Stimulated activated CD4-positive, alpha-beta T cell treated with anti-CD3 and anti-CD28 coated beads, TNF-alpha, amount 100 ng/mL, for 48 hours (primary cell): ENCODE results near the gene NTM.

ENCODE experiments used
- DNase-seq, 3 donors: peaks; one replicate each; pipeline ENCODE4 v3.0.0-alpha.2; 2020; ENCODE audit warnings: low read depth in 3 of 3

The NTM gene

DNA sequence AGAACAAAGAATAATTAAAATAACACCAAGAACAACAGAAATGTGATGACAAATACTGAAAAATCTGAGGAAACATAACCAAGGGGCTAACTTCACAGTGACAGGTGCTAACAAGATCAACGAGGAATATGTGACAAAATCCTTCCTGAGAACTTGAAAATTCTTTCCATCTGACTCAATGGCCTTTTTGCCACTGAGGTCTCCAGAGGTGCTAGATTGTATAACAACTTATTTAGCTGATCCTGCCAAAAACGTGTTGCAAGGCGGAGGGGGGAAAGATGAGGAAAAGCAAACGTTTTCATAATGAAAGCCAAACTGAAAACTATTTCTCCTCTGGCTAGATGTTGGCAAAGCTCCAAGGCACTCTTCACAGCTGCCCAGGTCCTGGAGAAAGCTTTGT, 364.5 kb downstream of the NTM start:
- DNase-seq: no peak

- DNase-seq: no peak
These were observed 366.9 kb downstream of the NTM start for GRCh38 chr11:131737357-131737756.

GRCh38 chr11:131739243-131739882, 368.9 kb downstream of the NTM start:
- no peak for DNase-seq

DNA sequence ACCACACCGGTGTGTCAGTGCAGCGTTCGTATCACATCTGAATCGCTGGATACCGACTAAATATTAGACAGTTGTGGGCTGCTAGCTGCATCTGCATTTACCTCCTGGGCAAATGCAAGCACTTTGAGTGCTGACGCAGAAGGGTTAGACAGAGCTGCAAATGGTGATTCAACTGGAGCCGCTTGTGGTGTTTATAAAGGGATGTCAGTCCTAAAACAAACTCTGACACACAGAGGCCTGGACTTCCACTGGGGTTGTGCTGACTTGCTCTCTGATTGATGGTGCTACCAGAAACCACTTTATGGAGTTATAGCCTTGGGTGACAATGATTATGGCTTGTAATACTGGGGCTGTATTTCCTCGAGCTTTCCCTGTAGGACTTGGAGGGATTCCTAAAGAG, 374.4 kb downstream of the NTM start:
- no peak for DNase-seq

DNA sequence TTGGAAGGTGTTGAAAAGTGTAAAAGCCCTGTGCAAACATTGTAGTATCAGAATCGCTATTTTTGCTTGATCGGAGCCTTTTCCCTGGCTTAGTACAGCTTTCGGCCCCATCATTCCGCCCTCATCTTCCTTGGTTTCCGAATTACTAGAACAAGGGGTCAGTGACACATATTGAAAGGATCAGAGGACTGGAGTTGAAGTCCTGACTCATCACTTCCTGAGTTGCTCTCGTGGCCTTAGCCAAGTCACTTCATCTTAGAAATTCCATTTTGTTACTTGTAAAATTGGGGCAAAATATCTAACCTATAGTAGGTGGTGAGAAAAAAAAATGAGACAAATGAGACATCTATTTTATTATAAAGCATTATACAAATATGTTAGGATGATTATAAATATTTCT, 375.0 kb downstream of the NTM start:
- DNase-seq: no peak

DNA sequence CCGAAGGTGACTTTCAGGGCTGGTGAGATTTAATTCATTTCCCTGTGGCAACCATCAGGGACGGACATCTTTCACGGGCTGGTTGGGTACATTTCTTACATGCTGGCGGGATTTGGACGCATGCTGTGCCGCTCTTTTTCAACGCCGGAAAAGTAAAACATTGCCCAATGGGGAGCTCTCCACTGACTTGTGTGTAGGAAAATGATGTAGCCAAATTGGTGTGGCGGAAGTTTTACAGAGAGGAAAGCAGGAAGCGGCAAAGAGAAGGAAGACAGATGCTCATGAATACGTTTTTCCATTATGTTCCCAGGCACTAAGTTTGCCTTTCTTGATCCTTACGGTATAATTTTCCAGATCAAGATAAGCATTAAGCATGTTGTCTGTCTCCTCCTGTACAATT, 375.8 kb downstream of the NTM start:
- no peak for DNase-seq

- DNase-seq: peak in 2 of 3 donors; percentile 4 to 19
These were observed 378.0 kb downstream of the NTM start for GRCh38 chr11:131748151-131749050.

DNA sequence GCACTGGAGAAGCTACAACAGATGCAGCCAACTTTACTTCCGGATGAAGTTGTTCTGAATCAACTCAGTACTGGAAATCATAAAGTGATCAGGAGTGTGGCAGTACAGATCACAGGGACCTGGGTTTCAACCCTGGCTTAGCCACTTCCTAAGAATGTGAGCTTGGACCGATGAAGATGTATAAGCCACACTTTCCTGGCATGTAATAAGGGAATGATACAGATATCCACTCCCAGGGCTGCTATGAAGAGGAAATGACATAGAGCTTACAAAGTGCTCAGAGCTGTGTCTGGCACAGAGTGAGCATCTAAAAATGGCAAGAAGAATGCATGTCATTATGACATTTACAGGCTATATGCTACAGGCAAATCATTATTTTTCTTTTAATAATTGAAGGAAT, 378.7 kb downstream of the NTM start:
- no peak for DNase-seq

GRCh38 chr11:131750152-131750551, 379.7 kb downstream of the NTM start:
- no peak for DNase-seq

DNA sequence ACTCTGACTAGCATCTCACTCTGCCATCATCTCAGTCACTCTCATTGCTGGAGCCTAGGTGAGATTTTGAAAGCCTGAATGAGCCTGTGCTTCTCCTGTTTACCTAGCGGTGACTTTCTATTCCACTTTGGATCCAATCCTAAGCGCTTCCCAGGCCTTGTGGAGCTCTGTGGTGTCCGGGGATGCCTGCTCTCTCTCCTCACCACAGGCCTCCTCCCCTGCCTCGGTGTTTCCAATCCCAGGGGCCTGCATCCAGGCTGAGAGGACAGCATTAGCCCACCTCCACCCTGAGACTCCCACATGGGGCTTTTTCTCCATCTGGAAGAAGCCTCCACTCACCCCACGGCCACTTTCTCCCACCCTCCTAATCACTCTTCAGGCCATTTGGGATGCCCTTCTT, 380.3 kb downstream of the NTM start:
- no peak for DNase-seq

DNA sequence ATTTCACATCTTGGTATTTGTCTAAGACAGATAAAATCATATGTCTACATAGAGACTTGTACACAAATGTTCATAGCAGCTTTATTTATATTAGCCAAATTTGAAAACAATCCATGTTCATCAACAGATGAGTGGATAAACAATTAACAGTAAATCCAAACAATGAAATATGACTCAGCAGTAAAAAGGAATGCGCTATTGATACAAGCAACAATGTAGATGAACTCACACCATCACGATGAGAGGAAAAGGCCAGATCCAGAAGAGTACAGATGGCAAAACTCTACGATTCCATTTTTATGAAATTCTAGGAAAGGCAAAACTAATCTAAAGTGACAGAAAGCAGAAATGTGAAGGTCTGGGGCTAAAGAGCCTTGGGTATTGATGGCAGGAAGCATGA, 384.3 kb downstream of the NTM start:
- no peak for DNase-seq

DNA sequence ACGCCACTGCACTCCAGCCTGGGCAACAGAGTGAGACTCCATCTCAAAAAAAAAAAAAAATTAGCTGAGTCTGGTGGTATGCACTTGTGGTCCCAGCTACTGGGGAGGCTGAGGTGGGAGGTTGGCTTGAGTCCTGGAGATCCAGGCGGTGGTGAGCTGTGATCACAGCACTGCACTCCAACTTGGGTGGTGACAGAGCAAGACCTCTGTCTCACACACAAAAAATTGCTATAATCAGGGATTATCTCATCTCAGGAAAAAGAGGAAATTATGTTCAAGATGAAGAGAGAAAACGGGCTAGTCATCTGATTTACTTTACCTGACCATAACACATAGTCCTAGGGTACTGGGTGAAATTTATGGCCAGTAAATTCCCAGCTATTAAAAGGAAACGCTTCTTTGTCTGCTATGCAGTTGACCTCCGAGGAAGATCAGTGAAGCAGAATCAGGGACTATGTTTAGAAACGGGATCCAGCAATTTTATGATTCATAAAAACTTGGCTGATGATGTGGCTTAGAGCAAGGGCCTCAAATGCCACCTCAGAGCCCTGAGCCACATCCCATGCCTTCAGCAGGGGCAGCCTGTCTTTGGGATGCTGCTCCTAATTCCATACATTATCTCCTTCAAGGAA, 386.2 kb downstream of the NTM start:
- no peak for DNase-seq

DNA sequence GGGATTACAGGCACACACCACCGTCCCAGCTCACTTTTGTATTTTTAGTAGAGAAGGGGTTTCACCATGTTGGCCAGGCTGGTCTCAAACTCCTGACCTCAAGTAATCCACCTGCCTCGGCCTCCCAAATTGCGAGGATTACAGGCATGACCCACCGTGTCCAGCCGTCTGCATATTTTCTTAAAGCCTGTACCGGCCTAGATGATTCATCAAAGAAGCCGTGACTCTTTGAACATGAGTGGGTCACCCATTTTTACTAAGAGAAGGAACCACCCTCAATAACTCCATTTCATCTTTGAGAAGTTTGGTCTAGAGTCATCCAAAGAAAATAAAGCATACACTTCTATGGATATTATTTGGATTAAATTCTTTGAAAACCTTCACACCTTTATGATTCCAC, 388.3 kb downstream of the NTM start:
- no peak for DNase-seq

DNA sequence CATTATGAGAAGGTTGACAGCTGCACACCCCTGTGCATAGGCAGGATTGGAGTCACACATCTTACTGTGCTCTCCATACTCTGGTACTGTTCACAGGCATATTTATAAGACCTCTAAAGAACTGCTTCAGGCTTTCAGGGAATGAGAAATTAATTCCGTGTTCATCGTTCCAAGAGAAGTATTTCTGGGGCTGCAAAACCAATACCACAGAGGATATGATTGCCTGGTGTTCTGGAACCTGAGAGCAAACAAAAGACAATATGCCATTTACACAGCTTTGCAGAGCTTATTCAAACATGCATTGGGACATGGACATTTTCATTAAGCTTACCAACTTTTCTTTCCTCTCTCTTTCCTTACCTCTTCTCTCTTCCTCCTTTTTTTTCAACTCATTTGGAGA, 388.7 kb downstream of the NTM start:
- no peak for DNase-seq

- DNase-seq: no peak
These were observed 390.0 kb downstream of the NTM start for GRCh38 chr11:131760091-131761061.

GRCh38 chr11:131762346-131763110, 392.1 kb downstream of the NTM start:
- DNase-seq: no peak

GRCh38 chr11:131763193-131763890, 392.9 kb downstream of the NTM start:
- DNase-seq: no peak

DNA sequence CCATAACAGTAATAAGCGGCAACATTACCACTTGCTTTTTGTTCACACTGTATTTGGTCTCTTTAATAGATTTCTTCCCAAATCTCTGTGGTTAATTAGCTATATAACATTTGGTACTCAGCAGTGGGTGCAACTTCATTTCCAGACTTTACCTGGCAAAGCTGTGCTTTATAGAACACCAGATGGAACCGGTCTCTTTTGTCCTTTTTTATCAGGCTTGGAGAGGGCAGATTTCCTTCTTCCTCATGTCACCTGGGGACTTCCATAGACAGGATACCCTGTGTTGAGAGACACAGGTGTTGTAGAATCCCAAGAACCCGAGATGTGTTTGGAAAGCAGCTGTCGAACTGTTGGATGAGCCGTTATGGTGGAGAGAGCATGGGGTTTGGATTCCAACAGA, 393.7 kb downstream of the NTM start:
- DNase-seq: no peak

GRCh38 chr11:131764649-131765048, 394.2 kb downstream of the NTM start:
- no peak for DNase-seq

DNA sequence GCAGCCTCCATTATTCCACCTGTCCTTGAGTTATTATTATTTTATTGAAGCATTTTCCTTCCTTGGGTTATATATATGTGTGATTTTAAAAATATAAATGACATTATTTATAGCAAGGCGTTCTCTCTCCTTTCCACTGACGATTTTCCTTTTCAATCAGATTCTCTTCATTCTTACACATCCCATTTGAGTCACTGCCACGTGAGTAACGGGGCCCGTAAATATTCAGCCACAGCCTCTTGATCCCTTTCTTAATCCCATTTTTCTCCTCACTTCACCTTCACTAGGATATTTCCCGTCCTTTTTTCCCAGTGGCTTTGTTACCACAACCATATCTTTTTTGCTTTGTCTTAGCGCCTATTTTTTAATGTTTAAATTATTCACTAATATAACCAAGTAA, 396.2 kb downstream of the NTM start:
- no peak for DNase-seq
